Measurements from ENCODE around the gene SNHG17.

DNA sequence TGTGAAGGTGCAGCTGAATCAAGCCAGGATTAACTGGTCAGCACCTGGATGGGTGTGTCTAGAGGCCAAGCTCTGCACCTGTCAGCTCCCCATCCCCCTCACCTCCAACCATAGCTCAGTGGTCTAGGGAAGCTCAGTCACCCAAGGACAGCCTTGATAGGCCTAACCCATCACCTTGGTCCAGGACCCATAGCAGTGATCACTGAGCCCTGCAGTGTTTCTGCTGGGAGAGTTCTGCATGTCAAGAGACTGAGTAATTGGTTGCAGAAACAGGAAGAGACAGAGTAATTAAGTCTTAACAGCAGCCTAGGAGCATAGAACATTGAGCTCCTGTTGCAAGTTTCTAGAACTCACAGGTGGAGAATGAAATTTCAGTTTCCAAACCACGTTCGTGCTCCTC is 18.8 kb upstream of the SNHG17 start:
- TF ChIP-seq CTCF (IDR thresholded peaks at IDR 0.05) (no peak), EZH2phosphoT487 (IDR thresholded peaks at IDR 0.05) (no peak)

Measured in neural progenitor cell (in vitro differentiated cells).